HepG2 (cell line): Measurements from ENCODE around the gene ESYT2. TPM values are rescaled to one million over a fixed set of nuclear protein-coding genes. Genes with fewer than 3 reads are reported as not detected.
A peak's percentile ranks its signal among the peaks of the same experiment; 100 is the strongest.

Source experiments
- CCAR2 ChIP-seq: fragments of 200-400 bp; formaldehyde crosslinking; optimal IDR thresholded peaks from 2 replicates; pipeline ENCODE3; 2018; ENCODE audit warnings: low read depth, mild to moderate bottlenecking, low read length, moderate library complexity
- CEBPB ChIP-seq: IDR thresholded peaks from 2 replicates; pipeline ENCODE4 v1.6.1; 2011; ENCODE audit warnings: low read depth, low read length, improper control_type of control experiment, borderline replicate concordance
- DR1 ChIP-seq: sonication (generic); formaldehyde crosslinking; IDR thresholded peaks from 2 replicates; pipeline ENCODE4 v1.8.0; 2021; ENCODE audit warnings: mild to moderate bottlenecking, missing genetic modification reagents, inconsistent platforms
- ELF1 ChIP-seq: sonication (generic); formaldehyde crosslinking; IDR thresholded peaks from 2 replicates; pipeline ENCODE4 v1.4.0; 2020; ENCODE audit warnings: missing genetic modification reagents
- ETV5 ChIP-seq: IDR thresholded peaks from 2 replicates; pipeline ENCODE4 v1.6.1; 2018; ENCODE audit warnings: missing biosample characterization, missing genetic modification reagents, inconsistent platforms, borderline replicate concordance
- GATAD2A ChIP-seq: IDR thresholded peaks from 2 replicates; pipeline ENCODE4 v1.6.1; 2016
- IKZF4 ChIP-seq: sonication (generic); formaldehyde crosslinking; IDR thresholded peaks from 2 replicates; pipeline ENCODE4 v1.5.1; 2020; ENCODE audit warnings: borderline replicate concordance, mild to moderate bottlenecking, low read depth, missing genetic modification reagents; ENCODE audit errors: not compliant biosample characterization
- JDP2 ChIP-seq: sonication (generic); formaldehyde crosslinking; IDR thresholded peaks from 2 replicates; pipeline ENCODE4 v1.8.1; 2022; ENCODE audit warnings: missing genetic modification reagents, borderline replicate concordance
- KMT2B ChIP-seq: IDR thresholded peaks from 2 replicates; pipeline ENCODE4 v1.6.1; 2016; ENCODE audit warnings: missing genetic modification reagents, missing compliant biosample characterization
- MTF2 ChIP-seq: sonication (generic); formaldehyde crosslinking; IDR thresholded peaks from 2 replicates; pipeline ENCODE4 v1.5.0; 2020; ENCODE audit warnings: missing genetic modification reagents, borderline replicate concordance
- MYNN ChIP-seq: sonication (generic); formaldehyde crosslinking; IDR thresholded peaks from 2 replicates; pipeline ENCODE4 v1.4.0; 2020; ENCODE audit warnings: mild to moderate bottlenecking, low read depth, missing genetic modification reagents
- NR2F6 ChIP-seq, 2 experiments: IDR thresholded peaks; 2 replicates each; pipeline ENCODE4 v1.6.1; 2016; ENCODE audit warnings: antibody characterized with exemption in 1 of 2, mild to moderate bottlenecking in 1 of 2
- SP140L ChIP-seq: sonication (generic); formaldehyde crosslinking; IDR thresholded peaks from 2 replicates; pipeline ENCODE4 v1.4.0; 2020; ENCODE audit warnings: missing genetic modification reagents, borderline replicate concordance
- TOPORS ChIP-seq: sonication (generic); formaldehyde crosslinking; IDR thresholded peaks from 2 replicates; pipeline ENCODE4 v1.8.0; 2023; ENCODE audit warnings: mild to moderate bottlenecking, missing genetic modification reagents
- YY1 ChIP-seq: IDR thresholded peaks from 2 replicates; pipeline ENCODE4 v1.6.1; 2011; ENCODE audit warnings: low read length, low read depth, moderate library complexity, mild to moderate bottlenecking; ENCODE audit not compliant: insufficient read depth, insufficient replicate concordance
- ZC3H4 ChIP-seq: sonication (generic); formaldehyde crosslinking; IDR thresholded peaks from 2 replicates; pipeline ENCODE4 v1.4.0; 2020; ENCODE audit warnings: missing genetic modification reagents, borderline replicate concordance
- ZNF136 ChIP-seq: sonication (generic); formaldehyde crosslinking; IDR thresholded peaks from 2 replicates; pipeline ENCODE4 v1.8.1; 2022; ENCODE audit warnings: low read depth, mild to moderate bottlenecking, moderate library complexity, missing genetic modification reagents
- ZNF17 ChIP-seq: sonication (generic); formaldehyde crosslinking; IDR thresholded peaks from 2 replicates; pipeline ENCODE4 v1.5.0; 2020; ENCODE audit warnings: mild to moderate bottlenecking, missing genetic modification reagents
- ZNF484 ChIP-seq: sonication (generic); formaldehyde crosslinking; IDR thresholded peaks from 2 replicates; pipeline ENCODE4 v1.5.1; 2020; ENCODE audit warnings: mild to moderate bottlenecking, low read depth, missing genetic modification reagents, borderline replicate concordance
- ZNF614 ChIP-seq: IDR thresholded peaks from 2 replicates; pipeline ENCODE4 v1.6.1; 2018; ENCODE audit warnings: missing biosample characterization, missing genetic modification reagents, inconsistent platforms, borderline replicate concordance
- ZNF709 ChIP-seq: sonication (generic); formaldehyde crosslinking; IDR thresholded peaks from 2 replicates; pipeline ENCODE4 v1.5.0; 2020; ENCODE audit warnings: mild to moderate bottlenecking, missing genetic modification reagents
- ZNF75D ChIP-seq: sonication (generic); formaldehyde crosslinking; IDR thresholded peaks from 2 replicates; pipeline ENCODE4 v1.8.1; 2023; ENCODE audit warnings: missing genetic modification reagents, mild to moderate bottlenecking, borderline replicate concordance
- ZNF773 ChIP-seq: sonication (generic); formaldehyde crosslinking; IDR thresholded peaks from 2 replicates; pipeline ENCODE4 v1.4.0; 2020; ENCODE audit warnings: missing genetic modification reagents, borderline replicate concordance
- ZNF777 ChIP-seq: sonication (generic); formaldehyde crosslinking; IDR thresholded peaks from 2 replicates; pipeline ENCODE4 v1.4.0; 2020; ENCODE audit warnings: missing genetic modification reagents
- polyA plus RNA-seq, 8 experiments: library from polyadenylated mRNA; depleted of rRNA in 3 of 8; stranded (reverse) in 7 of 8; unstranded in 1 of 8; fragments of >200 nt; fragmentation: Illumina TruSeq in 4 of 8; extraction: Trizol in 4 of 8; gene quantifications; 2 replicates each; pipeline versions ENCODE4 v1.2.1 to v1.2.3, GENCODE V29; 2011 to 2016; ENCODE audit warnings: low read depth in 4 of 8, missing spikeins in 1 of 8, mixed read lengths in 1 of 8; ENCODE audit not compliant: insufficient read depth in 1 of 8
- total RNA-seq, 5 experiments: library from RNA; depleted of rRNA; stranded (reverse); fragments of >200 nt; fragmentation: Illumina TruSeq; extraction: Trizol; gene quantifications; 2 replicates each; pipeline ENCODE4 v1.2.3, GENCODE V29; 2016; ENCODE audit warnings: low read depth in 1 of 5
- TF ChIP-seq, protein P1 (sequence below): sonication (generic); formaldehyde crosslinking; IDR thresholded peaks from 2 replicates; pipeline ENCODE4 v1.4.0; 2020; ENCODE audit warnings: mild to moderate bottlenecking, missing genetic modification reagents
- TF ChIP-seq, protein P2 (sequence below): sonication (generic); formaldehyde crosslinking; IDR thresholded peaks from 2 replicates; pipeline ENCODE4 v1.8.1; 2023; ENCODE audit warnings: mild to moderate bottlenecking, missing genetic modification reagents
- TF ChIP-seq, protein P3 (sequence below): sonication (generic); formaldehyde crosslinking; IDR thresholded peaks from 2 replicates; pipeline ENCODE4 v1.9.0; 2022; ENCODE audit warnings: low read depth, missing genetic modification reagents

ESYT2 gene
- total and polyA plus RNA-seq, 2 of the 13 experiments (the other 11 are each of a cell fraction or from before 2014, with no cell fraction given): 28.5 to 37.3 TPM

DNA sequence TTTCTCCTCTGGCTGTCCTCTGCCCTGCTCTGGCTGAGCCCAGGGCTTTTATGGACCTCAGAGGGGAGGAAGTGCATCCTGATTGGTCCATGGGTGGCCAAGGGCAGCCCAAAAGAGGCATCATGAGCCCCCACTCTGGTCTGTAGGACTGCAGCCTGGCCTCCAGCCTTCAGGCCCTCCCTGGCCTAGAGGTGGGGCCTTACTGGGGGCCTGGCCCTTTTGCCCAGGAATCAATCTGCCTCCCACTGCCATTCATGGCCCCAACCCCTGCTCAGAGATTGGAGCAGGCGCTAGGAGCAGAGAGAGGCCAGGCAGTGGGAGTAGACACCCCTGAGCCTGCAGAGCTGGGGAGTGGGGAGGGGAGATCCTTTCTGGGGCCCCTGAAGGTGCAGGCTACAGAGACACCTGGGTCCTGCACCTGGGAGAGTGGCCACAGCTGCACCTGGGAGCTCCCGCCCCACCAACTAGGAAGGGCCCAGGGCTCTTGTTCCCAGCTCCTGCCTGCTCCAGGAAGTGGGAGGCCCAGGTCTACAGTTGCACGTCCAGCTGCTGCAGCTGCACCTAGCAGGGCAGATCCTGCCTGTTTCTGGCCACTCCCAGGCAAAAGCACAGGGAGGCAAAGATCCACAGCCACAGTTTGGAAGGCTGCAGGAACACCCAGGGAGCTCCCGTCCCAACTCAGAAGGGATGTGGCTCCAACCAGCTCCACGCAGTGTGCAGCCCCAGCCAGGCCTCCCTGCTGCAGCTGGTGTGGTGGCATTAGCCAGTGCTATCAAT is 20.6 kb upstream of the ESYT2 start (continued):
- TF ChIP-seq, protein P1, sequence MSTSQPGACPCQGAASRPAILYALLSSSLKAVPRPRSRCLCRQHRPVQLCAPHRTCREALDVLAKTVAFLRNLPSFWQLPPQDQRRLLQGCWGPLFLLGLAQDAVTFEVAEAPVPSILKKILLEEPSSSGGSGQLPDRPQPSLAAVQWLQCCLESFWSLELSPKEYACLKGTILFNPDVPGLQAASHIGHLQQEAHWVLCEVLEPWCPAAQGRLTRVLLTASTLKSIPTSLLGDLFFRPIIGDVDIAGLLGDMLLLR (CRISPR knock-in tag): no peak
- TF ChIP-seq MTF2 (CRISPR knock-in tag) (no peak), ETV5 (CRISPR knock-in tag) (peak; percentile 32; the same call in 1 of the 2 replicates), IKZF4 (CRISPR knock-in tag) (no peak), NR2F6 (IDR thresholded peaks at IDR 0.05) (no peak), NR2F6 (CRISPR knock-in tag; IDR thresholded peaks at IDR 0.05) (no peak), ZNF484 (CRISPR knock-in tag) (no peak), TOPORS (CRISPR knock-in tag) (0 out of 2 replicates have a peak, but pooled peaks have one; percentile 20), ZNF614 (no peak), ZC3H4 (CRISPR knock-in tag) (0 out of 2 replicates have a peak, but pooled peaks have one; percentile 47), ELF1 (CRISPR knock-in tag) (peak; percentile 73), ZNF709 (CRISPR knock-in tag) (no peak), CEBPB (no peak), MYNN (CRISPR knock-in tag) (no peak), DR1 (CRISPR knock-in tag) (peak; percentile 97), CCAR2 (no peak), ZNF136 (no peak), ZNF75D (no peak), ZNF773 (CRISPR knock-in tag) (no peak), ZNF777 (no peak; the same call in 1 of the 2 replicates), ZNF17 (no peak), YY1 (peak; percentile 48), SP140L (CRISPR knock-in tag) (no peak), KMT2B (CRISPR knock-in tag) (no peak), GATAD2A (CRISPR knock-in tag) (no peak), JDP2 (no peak)
- TF ChIP-seq, protein P2, sequence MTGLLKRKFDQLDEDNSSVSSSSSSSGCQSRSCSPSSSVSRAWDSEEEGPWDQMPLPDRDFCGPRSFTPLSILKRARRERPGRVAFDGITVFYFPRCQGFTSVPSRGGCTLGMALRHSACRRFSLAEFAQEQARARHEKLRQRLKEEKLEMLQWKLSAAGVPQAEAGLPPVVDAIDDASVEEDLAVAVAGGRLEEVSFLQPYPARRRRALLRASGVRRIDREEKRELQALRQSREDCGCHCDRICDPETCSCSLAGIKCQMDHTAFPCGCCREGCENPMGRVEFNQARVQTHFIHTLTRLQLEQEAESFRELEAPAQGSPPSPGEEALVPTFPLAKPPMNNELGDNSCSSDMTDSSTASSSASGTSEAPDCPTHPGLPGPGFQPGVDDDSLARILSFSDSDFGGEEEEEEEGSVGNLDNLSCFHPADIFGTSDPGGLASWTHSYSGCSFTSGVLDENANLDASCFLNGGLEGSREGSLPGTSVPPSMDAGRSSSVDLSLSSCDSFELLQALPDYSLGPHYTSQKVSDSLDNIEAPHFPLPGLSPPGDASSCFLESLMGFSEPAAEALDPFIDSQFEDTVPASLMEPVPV (CRISPR knock-in tag): peak; percentile 6; the same call in 1 of the 2 replicates
- TF ChIP-seq, protein P3, sequence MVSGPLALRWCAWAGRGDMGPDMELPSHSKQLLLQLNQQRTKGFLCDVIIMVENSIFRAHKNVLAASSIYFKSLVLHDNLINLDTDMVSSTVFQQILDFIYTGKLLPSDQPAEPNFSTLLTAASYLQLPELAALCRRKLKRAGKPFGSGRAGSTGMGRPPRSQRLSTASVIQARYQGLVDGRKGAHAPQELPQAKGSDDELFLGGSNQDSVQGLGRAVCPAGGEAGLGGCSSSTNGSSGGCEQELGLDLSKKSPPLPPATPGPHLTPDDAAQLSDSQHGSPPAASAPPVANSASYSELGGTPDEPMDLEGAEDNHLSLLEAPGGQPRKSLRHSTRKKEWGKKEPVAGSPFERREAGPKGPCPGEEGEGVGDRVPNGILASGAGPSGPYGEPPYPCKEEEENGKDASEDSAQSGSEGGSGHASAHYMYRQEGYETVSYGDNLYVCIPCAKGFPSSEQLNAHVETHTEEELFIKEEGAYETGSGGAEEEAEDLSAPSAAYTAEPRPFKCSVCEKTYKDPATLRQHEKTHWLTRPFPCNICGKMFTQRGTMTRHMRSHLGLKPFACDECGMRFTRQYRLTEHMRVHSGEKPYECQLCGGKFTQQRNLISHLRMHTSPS: no peak
